ENCODE results near the gene ZFP64. TPM values are rescaled to one million over a fixed set of nuclear protein-coding genes. Genes with fewer than 3 reads are reported as not detected.
A peak's percentile ranks its signal among the peaks of the same experiment; 100 is the strongest.
"Not testable (repeated sequence)": the region's sequence is repeated elsewhere in the genome, so short reads cannot be mapped to it uniquely, and the experiment has no call there.

The ZFP64 gene
- total RNA-seq, 2 experiments from 2014 or later, result 11.3 to 11.5 TPM

DNA sequence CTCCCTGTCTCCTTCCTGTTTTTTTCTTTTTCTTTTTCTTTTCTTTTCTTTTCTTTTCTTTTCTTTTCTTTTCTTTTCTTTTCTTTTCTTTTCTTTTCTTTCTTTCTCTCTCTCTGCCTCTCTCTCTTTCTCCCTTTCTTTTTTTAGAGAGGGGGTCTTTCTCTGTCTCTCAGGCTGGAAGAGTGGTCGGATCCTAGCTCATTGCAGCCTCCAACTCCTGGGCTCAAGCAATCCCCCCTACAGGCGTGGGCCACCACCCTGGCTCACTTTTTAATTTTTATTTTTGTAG lies 1.1 kb upstream of the ZFP64 start:
- peaks cover 18% of the 10 kb centered on the region for H3K4me1 Mint-ChIP-seq
- not testable (repeated sequence) for H3K27ac Mint-ChIP-seq, H3K36me3 Mint-ChIP-seq

DNA sequence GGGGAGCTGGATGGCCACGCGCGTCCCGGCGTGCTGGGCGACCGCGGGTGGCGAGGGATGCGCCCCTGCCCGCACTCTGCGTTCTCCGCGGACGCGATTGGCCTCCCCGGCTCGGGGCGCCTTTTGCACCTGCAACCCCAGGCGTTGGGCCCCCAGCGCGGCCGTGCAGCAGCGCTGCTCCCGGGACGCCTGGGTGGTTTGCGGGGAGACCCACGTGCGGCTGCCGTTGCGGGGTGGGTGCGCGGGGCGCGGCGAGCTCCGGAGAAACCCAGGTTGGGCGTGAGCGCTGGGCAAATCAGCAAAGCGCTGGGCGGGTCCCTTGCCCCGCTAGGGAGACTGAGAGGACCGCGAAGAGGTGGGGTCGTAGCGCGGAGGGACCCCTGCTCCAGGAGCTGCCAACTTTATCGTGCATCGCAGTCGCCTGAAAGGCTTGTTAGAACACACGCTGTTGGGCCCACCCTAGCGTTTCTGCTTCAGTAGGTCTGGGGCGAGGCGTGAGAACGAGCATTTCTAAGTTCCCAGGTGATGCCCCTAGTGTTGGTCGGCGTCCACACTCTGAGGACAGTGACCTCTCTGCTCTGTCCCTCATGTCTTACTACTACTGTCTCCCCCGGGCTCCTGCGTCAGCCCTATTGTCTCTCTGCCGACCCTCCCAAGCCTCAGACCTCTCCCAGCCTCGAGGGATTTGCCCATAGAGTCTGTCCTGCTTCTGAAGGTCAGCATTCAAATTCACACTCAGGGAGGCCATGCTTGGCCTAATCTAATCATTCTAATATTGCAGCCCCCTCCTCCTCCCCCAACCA lies 538 bp upstream of the ZFP64 start:
- H3K36me3 Mint-ChIP-seq, result no peaks in the 10 kb centered on the region
- H3K9me3 Mint-ChIP-seq (ENCODE audit: low read depth), result no peaks in the 10 kb centered on the region
- ATAC-seq, result peak; percentile 62
- CTCF ChIA-PET, result interaction anchor here (0.8 to 3.4 kb wide), 11 partner anchors 10 to 205 kb away, joined by 3 to 19 read pairs (median 4); no protein-coding TSS in a partner anchor
- DNase-seq, result peak; percentile 64
- no peaks in the 10 kb centered on the region for H3K27me3 Mint-ChIP-seq
- H3K4me1 Mint-ChIP-seq, result peaks cover 18% of the 10 kb centered on the region
- peak overlapping the region; percentile 78 for H3K27ac Mint-ChIP-seq
- H3K4me3 Mint-ChIP-seq, result peak overlapping the region; percentile 73

More for the DNA sequence above, 1.1 kb upstream of the ZFP64 start:
- ATAC-seq; H3K9me3 Mint-ChIP-seq (ENCODE audit: low read depth); H3K27me3 Mint-ChIP-seq; DNase-seq: not testable (repeated sequence)
- peak overlapping the region; percentile 73 for H3K4me3 Mint-ChIP-seq
- CTCF ChIA-PET, result interaction anchor here (3.4 kb wide), 1 partner anchor 65 kb away, joined by 19 read pairs; no protein-coding TSS in a partner anchor

DNA sequence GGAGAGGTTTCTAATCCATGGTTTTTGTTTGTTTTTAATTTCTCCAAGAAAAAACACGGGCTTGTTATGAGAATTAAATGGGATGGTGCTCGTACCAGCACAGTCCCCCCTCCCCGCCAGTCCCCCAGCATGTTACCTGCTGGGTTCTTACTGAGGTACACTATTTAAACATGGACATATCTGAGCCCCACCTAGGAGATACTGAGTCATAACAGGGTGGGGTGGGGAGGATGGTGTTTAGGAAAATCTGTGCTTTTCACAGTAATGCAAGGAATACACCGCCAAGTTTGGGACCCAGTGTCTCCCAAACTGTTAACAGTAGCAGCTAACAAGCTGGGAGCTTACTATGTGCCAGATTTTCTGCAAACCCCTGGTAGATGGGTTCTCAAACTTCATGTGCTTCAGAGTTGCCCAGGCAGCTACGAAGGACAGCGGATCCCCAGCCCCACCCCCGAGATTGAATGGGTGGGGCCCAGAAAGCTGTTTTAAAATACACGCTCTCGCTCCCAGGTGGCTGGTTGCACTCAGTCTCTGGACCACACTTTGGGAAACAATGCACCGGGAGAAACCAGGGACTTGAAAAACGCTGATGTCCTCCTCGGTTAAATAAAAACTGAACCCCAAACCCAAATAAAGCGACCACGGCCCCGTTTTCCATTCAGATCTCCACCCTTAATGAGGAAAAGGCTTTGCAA lies 995 bp downstream of the ZFP64 start:
- peaks cover 18% of the 10 kb centered on the region for H3K4me1 Mint-ChIP-seq
- CTCF ChIA-PET, result interaction anchor here (1.4 to 3.4 kb wide), 6 partner anchors 8 to 97 kb away, joined by 3 to 19 read pairs (median 7); no protein-coding TSS in a partner anchor
- H3K4me3 Mint-ChIP-seq, result peak overlapping the region; percentile 91
- peak overlapping the region; percentile 91 for H3K27ac Mint-ChIP-seq
- peak; percentile 61 for DNase-seq
- H3K9me3 Mint-ChIP-seq (ENCODE audit: low read depth), result no peaks in the 10 kb centered on the region
- ATAC-seq, result no peak
- H3K27me3 Mint-ChIP-seq, result no peaks in the 10 kb centered on the region
- peaks cover 5% of the 10 kb centered on the region for H3K36me3 Mint-ChIP-seq

DNA sequence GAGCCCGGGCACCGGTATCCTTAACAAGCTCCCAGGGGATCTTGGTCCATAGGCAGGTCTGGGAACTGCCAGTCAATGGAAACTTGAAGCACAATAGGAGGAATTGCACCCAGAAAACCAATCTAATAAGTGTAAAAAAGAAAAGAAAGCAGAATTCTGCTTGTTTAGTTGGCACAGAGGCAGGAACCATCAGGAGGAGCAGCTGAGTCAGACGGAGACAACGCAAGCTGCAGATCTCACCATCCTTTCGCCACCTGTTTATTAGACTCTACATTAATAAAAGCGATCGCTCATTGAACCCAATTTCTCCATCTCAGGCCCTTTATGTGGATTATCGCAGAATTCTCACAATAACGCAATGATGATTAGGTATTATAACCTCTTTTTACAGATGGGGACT lies 9.8 kb downstream of the ZFP64 start:
- H3K9me3 Mint-ChIP-seq (ENCODE audit: low read depth), result no peaks in the 10 kb centered on the region
- ATAC-seq, result no peak
- H3K36me3 Mint-ChIP-seq, result peaks cover 19% of the 10 kb centered on the region
- peaks cover 18% of the 10 kb centered on the region for H3K4me1 Mint-ChIP-seq
- no peak for DNase-seq
- H3K27me3 Mint-ChIP-seq, result no peaks in the 10 kb centered on the region
- H3K4me3 Mint-ChIP-seq, result no peak overlapping the region
- H3K27ac Mint-ChIP-seq, result no peak overlapping the region
- CTCF ChIA-PET, result interaction anchor here (1.5 to 2.2 kb wide), 2 partner anchors 9 kb away, joined by 3 to 7 read pairs; partner anchors contain the start of gene ZFP64

DNA sequence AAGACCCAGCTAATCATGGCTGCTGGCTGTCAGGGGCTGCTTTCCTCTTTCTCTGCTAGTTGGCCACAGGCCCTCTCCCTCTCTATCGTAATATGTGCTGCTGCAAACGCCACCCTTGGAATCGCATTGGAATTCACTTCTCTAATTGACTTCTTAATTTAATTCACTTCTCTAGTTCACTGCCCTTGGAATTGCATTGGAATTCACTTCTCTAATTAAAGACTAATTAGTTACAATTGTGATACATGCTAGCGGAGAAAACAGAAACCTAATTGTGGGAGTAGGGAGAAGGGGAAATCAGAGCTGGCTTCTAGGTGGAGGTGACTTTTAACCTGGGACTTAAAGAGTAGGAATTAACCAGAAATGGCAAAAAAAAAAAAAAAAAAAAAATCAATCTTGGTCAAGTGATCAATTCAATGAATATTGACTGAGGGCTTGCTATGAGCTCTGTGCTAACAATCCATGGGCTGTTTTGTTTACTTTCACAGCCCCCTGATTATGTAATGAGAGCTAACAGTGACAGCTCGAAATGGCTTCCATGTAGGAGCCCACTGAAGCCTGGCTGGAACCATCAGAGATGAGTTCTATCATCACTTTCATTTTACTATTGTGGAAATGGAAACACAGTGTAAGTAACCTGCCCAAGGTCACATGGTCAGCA lies 11.3 kb downstream of the ZFP64 start:
- CTCF ChIA-PET, result interaction anchor here (0.8 kb wide), 1 partner anchor 11 kb away, joined by 3 read pairs; the partner anchor contains the start of gene ZFP64
- peak overlapping the region; percentile 58 for H3K27ac Mint-ChIP-seq
- H3K4me1 Mint-ChIP-seq, result peaks cover 18% of the 10 kb centered on the region
- no peaks in the 10 kb centered on the region for H3K27me3 Mint-ChIP-seq
- ATAC-seq (no peak), DNase-seq (no peak)
- H3K36me3 Mint-ChIP-seq, result peaks cover 13% of the 10 kb centered on the region
- no peaks in the 10 kb centered on the region for H3K9me3 Mint-ChIP-seq (ENCODE audit: low read depth)
- H3K4me3 Mint-ChIP-seq, result no peak overlapping the region

DNA sequence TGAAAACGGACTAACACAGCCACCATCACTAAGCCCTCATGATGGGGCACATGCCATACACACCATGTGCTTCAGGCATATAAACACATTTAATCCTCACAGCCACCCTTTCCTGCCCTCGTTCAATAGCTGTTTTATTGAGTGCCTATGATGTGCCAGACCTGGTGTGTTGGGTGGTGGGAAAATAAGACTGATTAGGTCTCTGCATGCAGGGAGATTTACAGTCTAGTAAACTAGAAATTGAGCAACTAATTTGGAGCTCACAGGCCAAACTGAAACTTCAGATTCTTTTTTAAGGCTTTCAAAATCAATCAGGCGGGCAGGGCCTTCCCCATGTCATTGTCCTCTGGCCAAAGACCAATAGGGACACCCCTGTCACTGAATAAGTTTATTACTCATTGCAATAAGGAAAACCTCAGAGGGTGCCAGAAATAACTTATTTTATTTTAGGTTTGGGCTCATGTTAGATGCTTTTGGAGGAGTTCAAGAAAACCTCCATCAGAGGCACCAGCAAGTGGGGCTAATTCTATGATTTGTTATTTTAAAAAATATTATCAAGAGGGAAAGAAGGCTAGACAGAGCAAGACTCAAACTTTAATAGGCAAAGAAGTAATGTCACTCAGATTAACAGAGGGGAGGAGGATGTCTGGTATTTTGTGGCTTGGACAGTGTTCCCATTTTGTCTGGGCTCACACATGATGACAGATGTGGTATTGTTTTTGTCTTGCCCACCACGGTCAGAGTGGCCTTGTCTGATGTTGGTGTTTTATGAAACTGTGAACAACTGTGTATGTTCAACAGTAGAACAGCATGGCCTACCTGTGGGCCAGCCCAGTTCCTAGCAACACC lies 12.0 kb downstream of the ZFP64 start:
- H3K4me1 Mint-ChIP-seq, result peaks cover 18% of the 10 kb centered on the region
- H3K27ac Mint-ChIP-seq, result peak overlapping the region; percentile 58
- peaks cover 13% of the 10 kb centered on the region for H3K36me3 Mint-ChIP-seq
- peak; percentile 51 for DNase-seq
- ATAC-seq, result peak; percentile 80
- CTCF ChIA-PET, result interaction anchor here (0.8 to 0.9 kb wide), 2 partner anchors 12 to 51 kb away, joined by 3 to 5 read pairs; partner anchors contain the start of gene ZFP64
- H3K4me3 Mint-ChIP-seq, result no peak overlapping the region
- no peaks in the 10 kb centered on the region for H3K27me3 Mint-ChIP-seq
- H3K9me3 Mint-ChIP-seq (ENCODE audit: low read depth), result no peaks in the 10 kb centered on the region

DNA sequence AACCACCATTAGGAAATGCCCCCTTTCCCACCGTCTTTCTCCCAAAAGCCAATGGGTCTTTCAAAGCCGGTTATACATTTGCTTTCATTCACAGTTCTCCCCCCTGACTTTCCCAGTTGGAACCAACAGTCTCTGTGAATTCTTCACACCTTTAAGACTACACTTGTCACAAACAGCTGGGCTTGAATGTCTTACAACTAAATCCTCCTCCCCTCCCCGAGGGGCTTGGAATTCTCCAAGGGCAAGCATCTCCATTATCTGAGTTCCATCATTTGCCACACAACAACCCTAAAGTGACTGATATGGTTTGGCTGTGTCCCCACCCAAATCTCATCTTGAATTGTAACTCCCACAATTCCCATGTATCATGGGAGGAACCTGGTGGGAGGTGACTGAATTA lies 12.9 kb downstream of the ZFP64 start:
- no peaks in the 10 kb centered on the region for H3K27me3 Mint-ChIP-seq
- H3K4me1 Mint-ChIP-seq, result peaks cover 18% of the 10 kb centered on the region
- no peak overlapping the region for H3K27ac Mint-ChIP-seq
- DNase-seq, result no peak
- ATAC-seq, result no peak
- CTCF ChIA-PET, result no interaction called here
- no peaks in the 10 kb centered on the region for H3K9me3 Mint-ChIP-seq (ENCODE audit: low read depth)
- H3K36me3 Mint-ChIP-seq, result peaks cover 10% of the 10 kb centered on the region
- H3K4me3 Mint-ChIP-seq, result no peak overlapping the region

DNA sequence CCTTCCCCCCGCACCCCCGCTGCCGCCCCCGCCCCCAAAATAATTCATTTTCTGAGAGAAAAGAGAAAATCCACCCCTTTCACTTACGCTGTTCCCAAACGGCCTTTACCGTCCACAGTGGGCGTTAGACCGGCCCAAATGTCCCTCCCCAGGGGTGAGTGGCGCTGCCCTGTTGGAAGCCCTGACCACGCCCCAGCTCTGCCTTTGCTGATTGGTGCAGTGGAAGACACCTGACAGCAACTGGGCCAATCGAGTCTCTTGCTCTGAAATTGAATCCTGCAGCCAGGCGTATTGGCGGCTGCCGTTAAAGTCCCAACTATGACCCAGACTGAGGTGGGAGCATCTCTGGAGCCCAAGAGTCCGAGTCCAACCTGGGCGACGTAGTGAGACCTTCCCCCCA lies 15.7 kb downstream of the ZFP64 start:
- ATAC-seq (no peak), DNase-seq (no peak)
- Mint-ChIP-seq H3K27ac (no peak overlapping the region), H3K4me1 (peaks cover 31% of the 10 kb centered on the region), H3K9me3 (ENCODE audit: low read depth) (no peaks in the 10 kb centered on the region), H3K27me3 (no peaks in the 10 kb centered on the region), H3K4me3 (no peak overlapping the region), H3K36me3 (peaks cover 8% of the 10 kb centered on the region)
- CTCF ChIA-PET, result no interaction called here

DNA sequence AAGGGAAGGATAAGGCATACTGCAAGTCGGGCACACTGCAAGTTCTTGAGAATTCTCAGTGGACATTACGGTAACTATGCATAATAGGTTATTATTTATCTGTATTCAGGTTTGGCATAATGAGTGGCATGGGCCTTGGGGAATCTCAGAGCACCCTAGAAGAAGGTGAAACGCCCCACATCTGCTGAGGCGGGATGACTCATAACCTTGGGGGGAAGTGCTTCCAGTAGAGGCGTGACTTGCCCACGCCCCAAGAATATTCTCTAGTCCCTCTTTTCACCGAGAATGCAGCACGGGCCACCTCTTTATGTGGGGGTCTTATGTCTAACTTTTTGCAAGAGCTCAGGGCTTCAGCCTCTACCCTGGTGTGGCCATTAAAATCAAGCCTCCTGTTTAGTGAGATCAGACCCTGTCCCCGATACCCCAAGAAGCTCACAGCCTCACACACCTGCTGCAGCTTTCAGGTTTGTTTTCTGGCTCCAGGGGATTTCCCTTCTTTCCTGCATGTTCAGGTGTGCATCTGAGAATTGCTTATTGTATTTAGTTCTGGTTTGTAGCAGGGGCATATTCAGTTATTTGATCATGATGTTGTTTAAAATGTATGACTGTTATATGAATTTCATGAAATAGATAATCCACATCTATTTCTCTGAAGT lies 19.1 kb downstream of the ZFP64 start:
- H3K9me3 Mint-ChIP-seq (ENCODE audit: low read depth), result no peaks in the 10 kb centered on the region
- DNase-seq, result no peak
- CTCF ChIA-PET, result interaction anchor here (1.2 to 3.0 kb wide), 3 partner anchors 10 to 44 kb away, joined by 3 to 10 read pairs (median 3); partner anchors contain the start of gene ZFP64
- H3K36me3 Mint-ChIP-seq, result peaks cover 5% of the 10 kb centered on the region
- H3K4me3 Mint-ChIP-seq, result no peak overlapping the region
- H3K27ac Mint-ChIP-seq, result no peak overlapping the region
- peaks cover 23% of the 10 kb centered on the region for H3K4me1 Mint-ChIP-seq
- ATAC-seq, result no peak
- no peaks in the 10 kb centered on the region for H3K27me3 Mint-ChIP-seq

DNA sequence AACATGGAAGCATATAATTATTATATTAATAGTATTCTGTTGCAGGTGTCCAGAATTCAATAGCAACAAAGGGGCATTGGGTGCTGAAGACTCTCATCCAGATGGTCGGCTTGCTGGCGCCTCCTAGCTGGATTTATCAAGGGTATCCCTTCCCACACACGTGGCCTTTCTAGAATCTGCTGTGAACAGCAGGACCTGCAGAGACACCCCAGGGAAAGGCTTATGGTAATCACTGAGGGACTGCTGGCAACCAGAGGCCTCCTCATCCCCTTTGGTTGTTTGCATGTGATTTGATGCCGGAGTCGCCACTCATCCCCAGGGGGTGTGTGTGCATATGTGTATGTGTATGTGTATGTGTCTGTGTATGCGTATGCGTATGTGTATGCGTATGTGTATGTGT lies 20.6 kb downstream of the ZFP64 start:
- H3K27me3 Mint-ChIP-seq, result no peaks in the 10 kb centered on the region
- CTCF ChIA-PET, result no interaction called here
- peaks cover 11% of the 10 kb centered on the region for H3K36me3 Mint-ChIP-seq
- peaks cover 23% of the 10 kb centered on the region for H3K4me1 Mint-ChIP-seq
- H3K27ac Mint-ChIP-seq, result no peak overlapping the region
- no peaks in the 10 kb centered on the region for H3K9me3 Mint-ChIP-seq (ENCODE audit: low read depth)
- DNase-seq (no peak), ATAC-seq (no peak)
- no peak overlapping the region for H3K4me3 Mint-ChIP-seq

DNA sequence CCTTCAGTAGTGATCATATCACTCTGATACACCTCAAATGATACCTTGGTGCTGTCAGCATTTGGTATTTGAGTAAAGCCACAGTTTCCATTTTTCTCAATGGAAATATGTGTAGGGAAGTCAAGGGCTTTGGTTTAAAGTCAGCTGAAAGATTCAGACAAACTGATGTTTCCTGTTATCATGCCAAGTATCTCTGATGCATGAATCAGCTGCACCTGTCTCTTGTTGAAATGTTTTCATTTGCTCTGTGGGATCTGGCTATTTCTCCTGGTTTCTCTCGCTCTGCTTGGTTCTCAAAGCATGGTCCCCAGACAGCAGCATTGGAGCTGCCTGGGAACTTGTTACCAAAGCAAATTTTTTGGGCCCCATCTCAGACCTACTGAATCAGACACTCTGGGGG lies 23.5 kb downstream of the ZFP64 start:
- no peaks in the 10 kb centered on the region for H3K27me3 Mint-ChIP-seq
- no peak for DNase-seq
- no peaks in the 10 kb centered on the region for H3K9me3 Mint-ChIP-seq (ENCODE audit: low read depth)
- ATAC-seq, result no peak
- no peak overlapping the region for H3K4me3 Mint-ChIP-seq
- no peak overlapping the region for H3K27ac Mint-ChIP-seq
- H3K4me1 Mint-ChIP-seq, result peaks cover 21% of the 10 kb centered on the region
- CTCF ChIA-PET, result interaction anchor here (1.0 kb wide), 1 partner anchor 14 kb away, joined by 3 read pairs; no protein-coding TSS in a partner anchor
- H3K36me3 Mint-ChIP-seq, result peaks cover 28% of the 10 kb centered on the region

DNA sequence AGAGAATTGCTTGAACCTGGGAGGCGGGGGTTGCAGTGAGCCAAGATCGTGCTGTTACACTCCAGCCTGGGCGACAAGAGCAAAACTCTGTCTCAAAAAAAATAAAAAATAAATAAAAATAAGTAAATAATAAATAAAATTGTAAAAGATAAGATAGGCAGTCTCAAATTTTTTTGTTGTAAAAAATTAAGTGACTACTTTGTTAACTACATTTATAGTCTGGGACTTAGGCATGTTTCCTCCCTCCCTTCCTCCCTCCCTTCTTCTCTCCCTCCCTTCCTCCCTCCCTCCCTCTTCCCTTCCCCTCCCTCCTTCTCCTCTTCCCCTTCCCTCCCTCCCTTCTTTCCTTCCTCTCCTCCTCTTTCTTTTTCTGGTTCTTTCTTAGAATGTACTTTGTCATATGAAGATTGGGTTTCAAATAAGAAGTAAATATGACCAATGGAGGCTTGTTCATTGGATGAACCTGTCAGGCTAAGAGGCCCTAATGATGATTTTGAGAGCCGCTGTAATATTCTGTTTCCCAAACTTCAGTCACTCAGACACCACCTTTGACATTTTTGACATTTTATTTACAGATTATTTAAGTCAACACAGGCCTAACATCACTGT lies 24.2 kb downstream of the ZFP64 start:
- no peak for DNase-seq
- ATAC-seq, result no peak
- CTCF ChIA-PET, result interaction anchor here (1.9 kb wide), 1 partner anchor 39 kb away, joined by 4 read pairs; no protein-coding TSS in a partner anchor
- peaks cover 28% of the 10 kb centered on the region for H3K36me3 Mint-ChIP-seq
- no peaks in the 10 kb centered on the region for H3K27me3 Mint-ChIP-seq
- H3K4me3 Mint-ChIP-seq, result no peak overlapping the region
- peaks cover 13% of the 10 kb centered on the region for H3K4me1 Mint-ChIP-seq
- H3K9me3 Mint-ChIP-seq (ENCODE audit: low read depth), result no peaks in the 10 kb centered on the region
- H3K27ac Mint-ChIP-seq, result no peak overlapping the region
